ENCODE measurements around the gene SDC3. TPM values are rescaled to one million over a fixed set of nuclear protein-coding genes. Genes with fewer than 3 reads are reported as not detected.

SDC3 gene
- total RNA-seq, 4 donors from 2014 or later = 44.1 to 101 (median 56.5) TPM

DNA sequence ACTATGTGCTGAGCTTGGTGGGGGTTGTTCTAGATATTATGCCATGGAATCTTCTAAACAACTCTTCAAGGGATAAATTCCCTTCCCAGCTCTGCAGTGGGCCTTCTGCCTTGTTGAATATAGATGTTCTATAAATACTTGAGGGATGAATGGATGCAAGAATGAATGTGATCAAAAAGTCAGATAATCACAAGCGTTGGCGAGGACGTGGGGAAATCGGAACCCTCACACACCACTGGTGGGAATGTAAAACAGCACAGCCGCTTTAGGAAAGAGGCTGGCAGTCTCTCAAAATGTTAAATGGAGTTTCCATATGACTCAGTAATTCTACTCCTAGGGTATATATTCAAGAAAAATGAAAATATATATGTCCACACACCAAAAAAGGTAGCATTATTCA, 19.0 kb downstream of the SDC3 start:
- peaks cover 54 to 96% (median 89%) of the 10 kb centered on the region in 4 donors for H3K4me1 ChIP-seq
- WGBS = 76% methylated on average over 5 of the region's 5 CpGs
- intact Hi-C loops (cut with DNase I) = loop anchor here (5.0 kb wide), 1 partner anchor 67 kb away; no protein-coding TSS in a partner anchor
- TF ChIP-seq, protein P1, sequence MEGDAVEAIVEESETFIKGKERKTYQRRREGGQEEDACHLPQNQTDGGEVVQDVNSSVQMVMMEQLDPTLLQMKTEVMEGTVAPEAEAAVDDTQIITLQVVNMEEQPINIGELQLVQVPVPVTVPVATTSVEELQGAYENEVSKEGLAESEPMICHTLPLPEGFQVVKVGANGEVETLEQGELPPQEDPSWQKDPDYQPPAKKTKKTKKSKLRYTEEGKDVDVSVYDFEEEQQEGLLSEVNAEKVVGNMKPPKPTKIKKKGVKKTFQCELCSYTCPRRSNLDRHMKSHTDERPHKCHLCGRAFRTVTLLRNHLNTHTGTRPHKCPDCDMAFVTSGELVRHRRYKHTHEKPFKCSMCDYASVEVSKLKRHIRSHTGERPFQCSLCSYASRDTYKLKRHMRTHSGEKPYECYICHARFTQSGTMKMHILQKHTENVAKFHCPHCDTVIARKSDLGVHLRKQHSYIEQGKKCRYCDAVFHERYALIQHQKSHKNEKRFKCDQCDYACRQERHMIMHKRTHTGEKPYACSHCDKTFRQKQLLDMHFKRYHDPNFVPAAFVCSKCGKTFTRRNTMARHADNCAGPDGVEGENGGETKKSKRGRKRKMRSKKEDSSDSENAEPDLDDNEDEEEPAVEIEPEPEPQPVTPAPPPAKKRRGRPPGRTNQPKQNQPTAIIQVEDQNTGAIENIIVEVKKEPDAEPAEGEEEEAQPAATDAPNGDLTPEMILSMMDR (IDR thresholded peaks at IDR 0.05) = no peak
- TF ChIP-seq POLR2AphosphoS5 (IDR thresholded peaks at IDR 0.05) (no peak), EP300 (IDR thresholded peaks at IDR 0.05) (no peak), POLR2A (IDR thresholded peaks at IDR 0.05; ENCODE audit: low read depth) (no peak)
- peak overlapping the region; percentile 88 to 95 (median 92) for H3K27ac ChIP-seq (replicated peaks in 1 of 4)
- H3K4me3 ChIP-seq = no peak overlapping the region
- no peaks in the 10 kb centered on the region for H3K36me3 ChIP-seq
- no peak for DNase-seq (ENCODE audit: extremely low spot score)
- no peaks in the 10 kb centered on the region for H3K27me3 ChIP-seq
- H3K9me3 ChIP-seq = no peaks in the 10 kb centered on the region

- no peak for DNase-seq (ENCODE audit: extremely low spot score)
- Histone ChIP-seq H3K9me3 (no peaks in the 10 kb centered on the region), H3K4me1 (peaks cover 54 to 99% (median 90%) of the 10 kb centered on the region in 4 donors), H3K27me3 (no peaks in the 10 kb centered on the region), H3K4me3 (peak overlapping the region in 2 of 4 donors; percentile 6 to 27), H3K36me3 (no peaks in the 10 kb centered on the region), H3K27ac (replicated peaks in 1 of 4) (peak overlapping the region; percentile 88 to 95 (median 92))
- WGBS = 70% methylated on average over 3 of the region's 3 CpGs
- no peak for TF ChIP-seq POLR2AphosphoS5 (IDR thresholded peaks at IDR 0.05)
- no peak for TF ChIP-seq EP300 (IDR thresholded peaks at IDR 0.05)
- TF ChIP-seq POLR2A (IDR thresholded peaks at IDR 0.05; ENCODE audit: low read depth) = no peak
- TF ChIP-seq, protein P1 (IDR thresholded peaks at IDR 0.05) = no peak
- intact Hi-C loops (cut with DNase I) = loop anchor here (5.0 kb wide), 1 partner anchor 67 kb away; no protein-coding TSS in a partner anchor
Observed at GRCh38 chr1:30888975-30889374, 19.6 kb downstream of the SDC3 start.

GRCh38 chr1:30888391-30888790, 20.2 kb downstream of the SDC3 start:
- H3K36me3 ChIP-seq = no peaks in the 10 kb centered on the region
- peaks cover 54 to 99% (median 90%) of the 10 kb centered on the region in 4 donors for H3K4me1 ChIP-seq
- WGBS = 11% methylated on average over 4 of the region's 8 CpGs
- intact Hi-C loops (cut with DNase I) = loop anchor here (5.0 kb wide), 1 partner anchor 66 kb away; no protein-coding TSS in a partner anchor
- no peak for DNase-seq (ENCODE audit: extremely low spot score)
- H3K27me3 ChIP-seq = no peaks in the 10 kb centered on the region
- peak overlapping the region in 2 of 4 donors; percentile 6 to 27 for H3K4me3 ChIP-seq
- peak overlapping the region; percentile 88 to 95 (median 92) for H3K27ac ChIP-seq (replicated peaks in 1 of 4)
- H3K9me3 ChIP-seq = no peaks in the 10 kb centered on the region
- TF ChIP-seq, protein P1 (IDR thresholded peaks at IDR 0.05) = no peak
- TF ChIP-seq POLR2AphosphoS5 (IDR thresholded peaks at IDR 0.05) = peak; percentile 85 to 94

DNA sequence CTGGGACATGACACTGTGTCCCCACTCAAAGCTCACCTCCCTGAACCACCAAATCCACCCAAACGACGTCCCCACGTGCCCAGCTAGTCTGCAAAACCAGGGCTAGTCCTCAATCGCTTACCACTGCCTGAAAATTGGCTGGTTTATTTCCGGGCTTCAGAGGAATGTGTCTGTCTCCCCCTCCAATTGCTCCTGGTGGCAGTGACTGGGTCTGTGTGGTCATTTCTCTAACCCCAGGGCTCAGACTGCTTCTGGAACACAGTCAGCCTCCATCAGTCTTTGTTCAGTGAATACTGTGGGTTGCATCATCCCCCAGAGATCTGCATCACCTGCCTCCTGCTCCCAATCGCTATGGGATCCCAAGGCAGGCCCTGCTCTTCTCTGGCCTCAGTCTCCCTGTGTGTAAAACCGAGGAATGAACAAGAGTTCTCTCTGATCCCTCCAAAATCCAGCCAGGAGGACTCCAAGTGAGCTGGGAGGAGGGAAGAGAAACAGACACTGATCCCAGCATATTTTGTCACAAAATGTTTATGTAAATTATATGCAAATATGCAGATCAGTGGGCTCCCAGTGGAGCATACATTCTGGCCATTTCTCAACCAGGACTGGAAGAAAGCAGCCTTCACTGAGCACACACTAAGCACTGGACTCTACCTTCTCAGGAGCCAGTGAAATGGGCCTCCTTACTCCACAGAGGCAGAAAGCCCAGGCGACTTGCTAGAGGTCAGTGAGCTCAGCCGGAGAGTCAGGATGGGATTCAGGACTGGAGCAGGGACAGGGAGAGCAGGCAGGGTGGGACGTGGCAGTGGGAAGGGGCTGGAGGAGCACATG, 20.9 kb downstream of the SDC3 start:
- no peaks in the 10 kb centered on the region for H3K9me3 ChIP-seq
- no peaks in the 10 kb centered on the region for H3K36me3 ChIP-seq
- WGBS = 52% methylated on average over 10 of the region's 10 CpGs
- H3K27ac ChIP-seq (replicated peaks in 1 of 4) = peak overlapping the region; percentile 88 to 95 (median 92)
- no peak for DNase-seq (ENCODE audit: extremely low spot score)
- intact Hi-C loops (cut with DNase I) = loop anchor here (5.0 kb wide), 1 partner anchor 65 kb away; no protein-coding TSS in a partner anchor
- TF ChIP-seq, protein P1 (IDR thresholded peaks at IDR 0.05) = no peak
- TF ChIP-seq POLR2AphosphoS5 (IDR thresholded peaks at IDR 0.05) = peak; percentile 29 to 36
- no peak for TF ChIP-seq EP300 (IDR thresholded peaks at IDR 0.05)
- TF ChIP-seq POLR2A (IDR thresholded peaks at IDR 0.05; ENCODE audit: low read depth) = no peak
- H3K4me3 ChIP-seq = no peak overlapping the region
- H3K4me1 ChIP-seq = peaks cover 50 to 99% (median 90%) of the 10 kb centered on the region in 4 donors
- H3K27me3 ChIP-seq = no peaks in the 10 kb centered on the region

Measured in esophagus muscularis mucosa (tissue), 4 donors.